ENCODE measurements around the gene DROSHA. TPM values are rescaled to one million over a fixed set of nuclear protein-coding genes. Genes with fewer than 3 reads are reported as not detected.
"Not testable (repeated sequence)": the region's sequence is repeated elsewhere in the genome, so short reads cannot be mapped to it uniquely, and the experiment has no call there.

The DROSHA gene
- total RNA-seq, 2 donors from 2014 or later, result 45.6 to 57.4 TPM

DNA sequence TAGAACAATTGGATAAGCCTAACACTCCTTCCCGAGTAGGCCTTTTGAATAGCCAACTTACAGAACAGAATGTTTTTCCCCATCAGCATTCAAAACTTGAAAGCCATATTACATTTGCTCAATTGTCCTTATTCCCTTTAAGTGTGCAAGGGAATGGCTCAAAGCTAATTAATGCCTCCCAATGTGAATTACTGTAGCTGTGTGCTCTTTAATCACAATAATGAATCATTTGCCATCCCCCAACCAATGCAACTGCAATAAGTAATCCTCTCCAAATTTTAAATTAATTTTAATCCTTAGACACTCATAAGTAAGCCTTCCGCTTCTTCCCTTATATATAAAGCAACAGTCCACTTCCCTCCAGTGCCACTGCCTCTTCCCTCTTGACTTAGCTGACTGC, 115.9 kb downstream of the DROSHA start:
- DNase-seq (no peak), ATAC-seq (no peak)
- H3K36me3 Mint-ChIP-seq (ENCODE audit: low read depth), result peaks cover 9% of the 10 kb centered on the region
- H3K4me1 Mint-ChIP-seq, result peaks cover 2% of the 10 kb centered on the region
- no peaks in the 10 kb centered on the region for H3K9me3 ChIP-seq (ENCODE audit: control insufficient read depth, low read length, poor library complexity, severe bottlenecking)
- H3K4me3 Mint-ChIP-seq, result no peak overlapping the region
- no peaks in the 10 kb centered on the region for H3K27me3 Mint-ChIP-seq
- H3K27ac Mint-ChIP-seq, result no peak overlapping the region

DNA sequence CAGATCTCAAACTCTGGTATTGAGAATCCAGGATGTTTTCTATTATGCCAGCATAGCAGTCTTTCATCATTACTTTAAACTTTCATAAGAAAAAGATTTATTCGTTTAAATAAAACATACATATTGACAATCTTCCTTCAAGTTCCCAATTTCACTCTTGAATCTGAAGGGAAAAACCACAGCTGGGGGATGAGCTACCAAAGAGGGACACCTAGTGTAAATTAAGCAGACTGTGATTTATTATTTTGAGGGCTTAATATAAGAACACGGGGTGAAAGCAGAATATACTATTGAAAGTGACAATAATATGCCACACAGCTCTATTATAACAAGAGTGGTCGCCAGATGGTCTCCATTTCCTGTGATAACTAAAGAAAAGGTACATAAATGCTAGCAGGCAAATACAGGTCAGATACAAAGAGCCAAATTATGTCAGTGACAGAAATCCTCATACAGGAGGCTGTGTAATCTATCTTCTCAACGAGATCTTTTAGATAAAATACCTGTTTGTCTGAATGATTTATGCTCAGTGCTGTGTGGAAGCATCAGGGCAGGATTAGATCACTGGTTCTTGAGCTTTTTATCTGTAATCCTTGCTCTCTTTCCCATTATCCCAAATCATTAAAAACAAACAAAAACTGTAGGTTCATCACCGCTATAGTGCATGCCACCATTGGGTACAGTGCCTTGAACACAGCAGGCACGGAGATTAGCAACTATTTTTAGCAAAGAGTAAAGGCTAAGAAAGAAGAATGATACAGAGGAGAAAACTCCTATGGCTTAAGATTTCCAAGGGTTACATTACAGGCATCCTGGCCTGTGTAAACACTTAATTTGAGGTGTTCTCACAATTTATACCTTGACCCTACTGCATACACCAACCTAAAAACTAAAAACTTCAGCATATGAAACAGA, 116.6 kb downstream of the DROSHA start:
- peaks cover 7% of the 10 kb centered on the region for H3K36me3 Mint-ChIP-seq (ENCODE audit: low read depth)
- H3K27ac Mint-ChIP-seq, result no peak overlapping the region
- ATAC-seq (no peak), DNase-seq (no peak)
- no peaks in the 10 kb centered on the region for H3K9me3 ChIP-seq (ENCODE audit: control insufficient read depth, low read length, poor library complexity, severe bottlenecking)
- no peak overlapping the region for H3K4me3 Mint-ChIP-seq
- H3K27me3 Mint-ChIP-seq, result no peaks in the 10 kb centered on the region
- H3K4me1 Mint-ChIP-seq, result no peaks in the 10 kb centered on the region

DNA sequence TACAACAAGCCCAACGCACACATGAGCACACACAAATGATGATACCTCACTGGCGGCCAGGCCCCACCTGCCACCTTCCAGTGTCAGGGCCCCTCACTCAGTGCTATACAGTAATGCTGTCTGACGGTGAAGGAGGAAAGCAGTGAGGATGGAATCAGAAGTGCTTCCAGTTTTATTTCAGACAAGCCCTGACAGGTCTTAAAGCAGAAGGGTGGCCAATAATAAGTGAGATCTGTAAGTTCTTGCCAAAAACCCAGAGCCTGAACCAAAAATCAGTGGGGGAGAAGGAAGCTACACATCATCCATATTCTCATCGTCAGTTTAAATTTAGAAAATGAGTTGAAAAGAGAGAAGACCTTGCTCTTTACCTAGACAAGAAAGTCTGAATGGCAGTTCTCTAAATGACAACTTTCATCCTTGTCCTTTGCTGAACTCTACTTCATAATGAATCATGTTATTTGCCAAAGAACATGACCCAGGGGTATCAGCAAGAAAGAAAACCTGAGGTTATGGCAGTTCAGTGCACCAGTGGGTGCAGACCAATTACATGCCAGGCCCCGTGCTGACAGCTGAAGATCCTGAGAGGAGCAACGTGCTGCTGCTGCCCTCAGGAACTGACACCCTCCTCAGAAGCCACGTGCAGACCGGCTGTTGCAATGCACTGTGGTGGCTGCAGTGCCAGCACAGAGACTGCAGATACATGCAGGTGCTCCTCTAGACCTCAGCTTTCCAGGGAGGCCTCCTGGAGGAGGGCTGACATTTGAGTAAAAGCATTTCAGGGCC, 118.7 kb downstream of the DROSHA start:
- no peaks in the 10 kb centered on the region for H3K4me1 Mint-ChIP-seq
- H3K27me3 Mint-ChIP-seq, result no peaks in the 10 kb centered on the region
- DNase-seq (no peak), ATAC-seq (no peak)
- no peak overlapping the region for H3K4me3 Mint-ChIP-seq
- H3K9me3 ChIP-seq (ENCODE audit: control insufficient read depth, low read length, poor library complexity, severe bottlenecking), result no peaks in the 10 kb centered on the region
- H3K36me3 Mint-ChIP-seq (ENCODE audit: low read depth), result peaks cover 7% of the 10 kb centered on the region
- H3K27ac Mint-ChIP-seq, result no peak overlapping the region

DNA sequence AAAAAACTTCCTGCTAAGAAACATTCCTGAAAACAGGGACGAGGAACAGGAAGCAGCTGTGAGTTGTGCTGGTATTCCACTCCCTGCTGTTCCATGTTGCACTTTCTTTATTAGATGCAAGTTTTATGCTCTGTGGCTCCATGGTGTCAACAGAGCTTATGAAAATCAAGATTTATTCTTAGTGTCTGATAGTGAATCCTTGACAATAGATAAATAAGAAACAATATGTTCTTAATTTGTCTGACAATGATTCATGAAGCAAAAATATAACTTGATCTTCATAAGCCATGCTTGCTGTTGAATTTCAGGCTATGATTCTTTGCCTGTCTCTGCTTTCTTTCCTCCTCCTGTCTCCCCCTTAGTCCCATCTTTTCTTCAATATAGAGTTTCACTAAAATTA, 119.6 kb downstream of the DROSHA start:
- no peaks in the 10 kb centered on the region for H3K9me3 ChIP-seq (ENCODE audit: control insufficient read depth, low read length, poor library complexity, severe bottlenecking)
- Mint-ChIP-seq H3K4me3 (no peak overlapping the region), H3K27ac (no peak overlapping the region), H3K4me1 (no peaks in the 10 kb centered on the region), H3K27me3 (no peaks in the 10 kb centered on the region), H3K36me3 (ENCODE audit: low read depth) (peaks cover 7% of the 10 kb centered on the region)
- ATAC-seq, result no peak
- no peak for DNase-seq

DNA sequence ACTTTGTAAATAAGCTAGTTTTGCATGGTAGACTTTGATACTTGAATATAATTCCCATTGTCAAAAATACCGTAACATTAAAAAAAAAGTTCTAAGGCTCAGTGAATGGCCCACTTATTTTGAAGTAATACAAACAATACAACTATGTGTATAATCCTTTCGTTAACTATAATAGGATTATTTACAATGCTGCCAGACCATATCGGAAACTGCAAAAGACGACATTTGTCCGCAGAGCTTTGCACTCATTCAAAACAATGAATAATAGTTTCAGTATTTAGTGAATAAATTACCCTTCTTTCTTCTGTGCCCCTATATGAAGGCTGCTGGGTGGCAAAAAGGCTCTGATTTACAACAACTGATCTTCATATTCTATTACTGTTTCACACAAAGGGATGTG, 121.8 kb downstream of the DROSHA start:
- H3K27ac Mint-ChIP-seq, result no peak overlapping the region
- peaks cover 7% of the 10 kb centered on the region for H3K36me3 Mint-ChIP-seq (ENCODE audit: low read depth)
- ATAC-seq, result no peak
- H3K4me3 Mint-ChIP-seq, result no peak overlapping the region
- no peak for DNase-seq
- no peaks in the 10 kb centered on the region for H3K9me3 ChIP-seq (ENCODE audit: control insufficient read depth, low read length, poor library complexity, severe bottlenecking)
- H3K27me3 Mint-ChIP-seq, result no peaks in the 10 kb centered on the region
- H3K4me1 Mint-ChIP-seq, result no peaks in the 10 kb centered on the region

DNA sequence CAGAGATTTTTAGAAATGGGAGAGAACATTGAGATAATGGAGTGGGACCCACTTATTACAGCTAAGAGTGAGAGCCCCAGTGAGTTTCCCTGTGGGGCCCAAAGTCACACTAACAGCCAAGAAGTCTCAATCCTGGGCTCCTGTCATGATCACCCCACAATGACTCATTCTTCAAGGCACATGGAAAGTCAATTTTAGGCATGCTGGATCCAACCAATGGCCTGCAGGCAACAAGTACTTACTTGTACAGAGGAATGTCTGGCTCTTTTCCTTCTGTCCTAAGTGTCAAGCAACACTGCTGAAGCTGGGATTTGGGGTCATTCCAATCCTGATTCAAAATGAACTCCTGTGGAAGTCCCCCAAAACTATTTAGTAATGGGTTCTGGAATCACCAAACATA, 123.1 kb downstream of the DROSHA start:
- H3K4me3 Mint-ChIP-seq, result no peak overlapping the region
- DNase-seq, result no peak
- no peaks in the 10 kb centered on the region for H3K27me3 Mint-ChIP-seq
- H3K27ac Mint-ChIP-seq, result no peak overlapping the region
- ATAC-seq, result no peak
- H3K9me3 ChIP-seq (ENCODE audit: control insufficient read depth, low read length, poor library complexity, severe bottlenecking), result no peaks in the 10 kb centered on the region
- H3K4me1 Mint-ChIP-seq, result no peaks in the 10 kb centered on the region
- peaks cover 6% of the 10 kb centered on the region for H3K36me3 Mint-ChIP-seq (ENCODE audit: low read depth)

DNA sequence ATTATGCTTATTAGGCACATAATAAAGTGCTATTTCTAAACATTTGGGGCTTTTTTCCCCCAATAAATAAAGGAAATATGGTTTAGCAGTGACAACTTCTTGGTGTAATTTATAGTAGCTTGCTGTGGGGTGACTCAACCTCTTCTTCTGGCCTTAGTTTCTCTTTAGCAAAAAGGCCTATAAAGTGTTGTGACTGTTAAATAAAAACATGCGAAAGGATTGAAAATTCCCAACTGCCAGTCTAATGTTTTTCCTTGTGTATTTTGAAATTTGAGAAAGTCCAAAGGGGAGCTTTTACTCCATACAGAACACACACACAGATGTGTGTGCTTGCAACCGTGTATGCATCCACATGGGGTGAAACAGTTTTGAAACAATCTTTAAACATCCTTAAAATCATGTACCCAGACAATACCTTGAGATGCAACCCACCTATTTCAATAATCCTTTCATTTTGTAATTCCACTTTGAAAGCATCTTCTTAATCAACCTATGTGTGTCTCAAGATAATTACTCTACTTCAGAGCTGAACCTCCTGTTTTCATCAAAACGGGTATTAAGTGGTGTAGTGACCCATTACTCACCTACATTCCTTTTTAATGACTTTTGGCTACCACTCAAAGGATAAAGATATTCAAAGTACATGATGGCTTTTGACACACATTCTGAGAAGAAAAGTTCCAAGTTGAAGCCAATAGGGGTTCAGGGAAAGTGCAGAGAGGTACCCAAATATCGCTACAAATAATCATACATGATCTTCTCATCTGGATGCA, 123.8 kb downstream of the DROSHA start:
- DNase-seq, result no peak
- H3K4me3 Mint-ChIP-seq, result no peak overlapping the region
- no peaks in the 10 kb centered on the region for H3K4me1 Mint-ChIP-seq
- H3K27me3 Mint-ChIP-seq, result no peaks in the 10 kb centered on the region
- H3K9me3 ChIP-seq (ENCODE audit: control insufficient read depth, low read length, poor library complexity, severe bottlenecking), result no peaks in the 10 kb centered on the region
- no peak for ATAC-seq
- H3K27ac Mint-ChIP-seq, result no peak overlapping the region
- H3K36me3 Mint-ChIP-seq (ENCODE audit: low read depth), result peaks cover 5% of the 10 kb centered on the region

DNA sequence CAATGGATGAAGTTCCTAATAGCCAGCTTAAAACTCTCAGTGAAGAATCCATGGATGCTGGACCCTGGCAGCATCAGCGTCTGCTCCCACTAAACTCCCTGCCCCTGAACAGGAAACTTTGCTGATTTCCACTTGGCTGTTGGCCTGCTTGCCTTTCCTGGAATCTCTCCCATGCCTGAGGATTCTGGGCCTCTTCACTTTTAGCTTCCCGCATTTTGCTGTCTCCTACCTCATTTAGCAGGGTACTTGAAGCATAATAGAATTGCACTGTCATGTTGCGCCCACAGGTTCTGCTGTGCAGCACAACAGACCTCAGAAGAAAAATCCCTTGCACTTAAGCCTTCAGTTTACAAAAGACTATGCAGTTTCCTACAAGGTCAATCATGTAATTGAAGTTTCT, 127.6 kb downstream of the DROSHA start:
- no peak overlapping the region for H3K4me3 Mint-ChIP-seq
- no peaks in the 10 kb centered on the region for H3K9me3 ChIP-seq (ENCODE audit: control insufficient read depth, low read length, poor library complexity, severe bottlenecking)
- H3K27ac Mint-ChIP-seq, result no peak overlapping the region
- H3K27me3 Mint-ChIP-seq, result no peaks in the 10 kb centered on the region
- DNase-seq (no peak), ATAC-seq (no peak)
- H3K4me1 Mint-ChIP-seq, result no peaks in the 10 kb centered on the region
- peaks cover 8% of the 10 kb centered on the region for H3K36me3 Mint-ChIP-seq (ENCODE audit: low read depth)

DNA sequence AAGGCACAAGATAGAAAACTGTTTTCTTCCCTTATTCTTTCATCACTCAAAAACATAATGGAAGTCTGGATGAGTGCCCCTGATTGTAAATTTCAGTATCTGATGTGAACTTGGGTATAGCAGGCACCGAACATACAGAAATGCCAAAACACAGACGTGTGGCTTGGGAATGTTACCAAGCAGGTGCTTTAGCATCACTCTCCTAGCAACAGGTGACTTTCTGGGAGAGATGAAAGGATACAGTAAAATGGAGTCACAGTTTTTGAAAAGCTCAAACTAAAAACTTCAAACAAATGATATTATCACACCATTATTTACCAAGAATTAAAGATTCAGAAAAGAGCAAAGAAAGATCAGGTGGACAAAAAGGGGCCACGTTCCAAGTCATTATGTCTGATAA, 130.2 kb downstream of the DROSHA start:
- H3K4me3 Mint-ChIP-seq, result no peak overlapping the region
- DNase-seq (no peak), ATAC-seq (no peak)
- no peak overlapping the region for H3K27ac Mint-ChIP-seq
- no peaks in the 10 kb centered on the region for H3K9me3 ChIP-seq (ENCODE audit: control insufficient read depth, low read length, poor library complexity, severe bottlenecking)
- H3K27me3 Mint-ChIP-seq, result no peaks in the 10 kb centered on the region
- no peaks in the 10 kb centered on the region for H3K4me1 Mint-ChIP-seq
- H3K36me3 Mint-ChIP-seq (ENCODE audit: low read depth), result peaks cover 10% of the 10 kb centered on the region

DNA sequence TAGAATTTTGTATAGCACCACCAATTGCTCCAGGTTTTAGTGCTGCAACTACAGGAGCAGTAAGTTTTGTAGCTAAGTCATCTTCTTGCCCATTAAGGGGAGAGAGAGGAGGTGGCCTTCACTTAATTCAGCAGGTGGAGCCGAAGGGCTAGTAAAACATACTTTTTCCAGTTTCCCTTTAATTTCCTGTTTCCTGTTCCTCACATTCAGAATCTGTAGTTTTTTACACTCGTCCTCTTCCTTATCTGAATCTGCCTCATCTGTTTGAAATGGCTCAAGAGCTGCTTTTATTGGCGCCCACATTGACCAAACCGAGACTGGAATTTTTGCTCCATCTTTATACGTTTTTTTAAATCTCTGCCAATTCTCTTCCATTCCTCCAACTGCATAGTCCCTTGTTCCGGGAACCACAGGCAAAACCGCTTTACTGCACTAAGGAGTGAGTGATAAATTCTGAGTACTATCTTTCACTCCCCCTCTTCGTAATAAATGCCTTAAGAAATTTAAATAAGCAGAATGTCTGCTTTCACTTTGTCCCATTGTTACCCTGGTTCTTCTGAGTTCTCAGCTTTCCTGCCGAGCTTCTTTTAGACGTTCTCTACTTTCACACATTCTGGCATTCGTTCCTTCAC, 133.9 kb downstream of the DROSHA start:
- Mint-ChIP-seq H3K36me3 (ENCODE audit: low read depth) (peaks cover 10% of the 10 kb centered on the region), H3K27me3 (no peaks in the 10 kb centered on the region), H3K4me3 (no peak overlapping the region), H3K4me1 (no peaks in the 10 kb centered on the region), H3K27ac (no peak overlapping the region)
- H3K9me3 ChIP-seq (ENCODE audit: control insufficient read depth, low read length, poor library complexity, severe bottlenecking), result no peaks in the 10 kb centered on the region
- DNase-seq (no peak), ATAC-seq (no peak)

DNA sequence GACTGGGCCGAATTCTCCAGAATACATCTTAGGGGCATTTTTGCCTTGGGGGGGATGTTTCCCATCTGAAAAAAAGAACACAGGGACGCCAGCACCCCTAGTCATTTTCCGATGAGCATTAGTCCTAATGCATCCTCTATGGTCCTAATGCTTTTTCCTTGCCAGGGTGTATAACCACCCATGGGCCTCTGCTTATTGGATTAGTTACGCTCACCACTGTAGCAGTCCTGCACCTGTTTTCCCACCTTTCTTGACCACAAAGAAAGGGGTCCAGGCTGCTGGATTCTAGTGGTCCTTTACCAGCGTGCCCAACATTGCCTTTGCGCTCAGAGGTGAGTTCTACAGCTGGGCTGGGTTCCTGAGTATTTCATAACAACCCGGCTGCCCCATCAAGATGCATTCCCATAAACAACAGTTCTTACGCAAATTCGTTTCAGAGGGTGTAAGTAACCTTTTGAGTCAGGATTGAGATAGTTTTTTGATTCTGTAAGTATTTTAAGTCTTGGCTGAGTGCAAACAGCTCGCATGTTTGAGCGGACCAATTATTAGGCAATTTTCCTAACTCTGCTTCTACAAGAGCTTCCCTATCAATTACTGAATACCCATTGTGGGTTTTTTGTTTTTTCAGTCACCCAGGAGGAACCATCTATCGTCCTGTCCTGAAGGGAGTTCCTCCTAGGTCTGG, 135.1 kb downstream of the DROSHA start:
- DNase-seq (no peak), ATAC-seq (no peak)
- H3K4me3 Mint-ChIP-seq, result no peak overlapping the region
- H3K27me3 Mint-ChIP-seq, result no peaks in the 10 kb centered on the region
- no peaks in the 10 kb centered on the region for H3K4me1 Mint-ChIP-seq
- no peaks in the 10 kb centered on the region for H3K9me3 ChIP-seq (ENCODE audit: control insufficient read depth, low read length, poor library complexity, severe bottlenecking)
- no peak overlapping the region for H3K27ac Mint-ChIP-seq
- peaks cover 9% of the 10 kb centered on the region for H3K36me3 Mint-ChIP-seq (ENCODE audit: low read depth)

DNA sequence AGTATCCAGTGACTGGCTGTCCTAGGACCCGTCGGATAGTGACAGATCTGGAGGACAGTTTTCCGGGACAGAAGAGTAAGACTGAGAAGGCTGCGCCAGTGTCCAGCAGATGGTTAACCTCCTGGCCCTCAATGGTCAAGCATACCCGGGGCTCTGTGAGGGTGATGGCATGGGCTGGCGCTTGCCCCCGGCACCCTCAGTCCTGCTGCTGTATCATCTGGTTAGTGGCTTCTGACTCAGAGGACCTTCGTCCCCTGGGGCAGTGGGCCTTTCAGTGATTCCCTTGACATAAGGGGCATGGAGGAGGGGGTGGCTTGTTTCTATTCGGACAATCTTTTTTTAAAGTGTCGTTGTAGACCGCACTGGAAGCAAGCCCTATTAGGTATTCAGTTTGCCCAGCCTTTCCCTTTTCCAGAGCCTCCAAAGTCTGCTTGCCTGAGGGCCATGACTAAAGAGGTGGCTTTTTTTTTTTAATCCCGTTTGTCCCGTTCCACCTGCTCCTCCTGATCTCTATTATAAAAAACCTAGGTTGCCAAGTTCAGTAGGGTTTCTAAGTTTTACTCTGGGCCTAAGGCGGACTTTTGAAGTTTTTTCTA, 136.3 kb downstream of the DROSHA start:
- H3K9me3 ChIP-seq (ENCODE audit: control insufficient read depth, low read length, poor library complexity, severe bottlenecking); H3K36me3 Mint-ChIP-seq (ENCODE audit: low read depth); H3K4me3 Mint-ChIP-seq; H3K27me3 Mint-ChIP-seq; DNase-seq; H3K4me1 Mint-ChIP-seq; H3K27ac Mint-ChIP-seq; ATAC-seq: not testable (repeated sequence)

All from T-helper 17 cell (primary cell).